Measurements from ENCODE around the gene DDX51.
A peak's percentile ranks its signal among the peaks of the same experiment; 100 is the strongest.

The DDX51 gene

DNA sequence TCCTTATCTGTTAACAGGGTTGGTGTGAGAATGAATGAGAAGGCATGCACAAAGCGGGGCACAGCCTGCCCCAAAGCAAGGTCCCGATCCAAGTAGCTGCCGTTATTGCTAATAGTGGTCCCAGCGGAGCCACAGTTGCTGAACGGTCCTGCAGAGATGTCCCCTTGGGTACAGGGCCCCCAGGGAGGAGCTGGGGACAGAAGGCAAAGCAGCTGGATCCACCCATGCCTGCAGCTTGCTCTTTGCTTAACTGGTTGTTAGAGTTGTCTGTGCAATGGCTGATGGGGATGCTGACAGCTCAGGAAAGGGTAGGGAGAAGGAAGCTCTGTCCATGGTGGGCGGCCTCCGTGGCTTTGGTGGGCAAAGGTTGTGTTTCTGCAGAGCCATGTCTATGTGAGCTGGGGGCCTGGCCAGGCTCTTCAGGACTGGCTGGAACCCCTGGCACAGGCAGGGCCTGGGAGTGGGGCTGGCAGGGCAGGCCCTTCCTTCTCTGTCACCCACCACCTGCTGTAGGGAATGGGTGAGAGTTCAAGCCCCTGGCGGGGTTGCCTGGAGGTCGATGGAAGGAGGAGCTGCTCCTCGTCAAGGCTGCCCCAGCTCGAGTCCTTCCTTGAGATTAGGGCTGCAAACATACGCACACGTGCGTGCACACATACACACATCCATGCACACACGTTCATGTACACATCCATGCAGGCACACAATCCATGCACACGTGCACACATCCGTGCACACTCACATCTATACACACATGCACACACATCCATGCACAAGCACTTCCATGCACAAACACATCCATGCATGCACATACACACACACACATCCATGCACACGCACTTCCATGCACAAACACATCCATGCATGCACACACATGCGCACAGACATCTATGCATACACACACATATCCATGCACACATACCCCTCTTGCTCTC, 35.6 kb upstream of the DDX51 start:
- no peak for DNase-seq (ENCODE audit: low read depth in 2 of 2, low spot score in 1 of 2)

GRCh38 chr12:132178801-132179401, 34.8 kb upstream of the DDX51 start:
- DNase-seq (ENCODE audit: low read depth in 2 of 2, low spot score in 1 of 2): peak in 1 of 2 donors; percentile 12

- DNase-seq (ENCODE audit: low read depth in 2 of 2, low spot score in 1 of 2): no peak
Observed at GRCh38 chr12:132178316-132178715, 34.2 kb upstream of the DDX51 start.

GRCh38 chr12:132176920-132177551, 32.9 kb upstream of the DDX51 start:
- DNase-seq (ENCODE audit: low read depth in 2 of 2, low spot score in 1 of 2): no peak

GRCh38 chr12:132176385-132176919, 32.3 kb upstream of the DDX51 start:
- DNase-seq (ENCODE audit: low read depth in 2 of 2, low spot score in 1 of 2): no peak

- DNase-seq (ENCODE audit: low read depth in 2 of 2, low spot score in 1 of 2): no peak
Observed at GRCh38 chr12:132175496-132176384, 31.6 kb upstream of the DDX51 start.

- no peak for DNase-seq (ENCODE audit: low read depth in 2 of 2, low spot score in 1 of 2)
Observed at GRCh38 chr12:132174839-132175490, 30.8 kb upstream of the DDX51 start.

- no peak for DNase-seq (ENCODE audit: low read depth in 2 of 2, low spot score in 1 of 2)
Observed at GRCh38 chr12:132174015-132174838, 30.1 kb upstream of the DDX51 start.

DNA sequence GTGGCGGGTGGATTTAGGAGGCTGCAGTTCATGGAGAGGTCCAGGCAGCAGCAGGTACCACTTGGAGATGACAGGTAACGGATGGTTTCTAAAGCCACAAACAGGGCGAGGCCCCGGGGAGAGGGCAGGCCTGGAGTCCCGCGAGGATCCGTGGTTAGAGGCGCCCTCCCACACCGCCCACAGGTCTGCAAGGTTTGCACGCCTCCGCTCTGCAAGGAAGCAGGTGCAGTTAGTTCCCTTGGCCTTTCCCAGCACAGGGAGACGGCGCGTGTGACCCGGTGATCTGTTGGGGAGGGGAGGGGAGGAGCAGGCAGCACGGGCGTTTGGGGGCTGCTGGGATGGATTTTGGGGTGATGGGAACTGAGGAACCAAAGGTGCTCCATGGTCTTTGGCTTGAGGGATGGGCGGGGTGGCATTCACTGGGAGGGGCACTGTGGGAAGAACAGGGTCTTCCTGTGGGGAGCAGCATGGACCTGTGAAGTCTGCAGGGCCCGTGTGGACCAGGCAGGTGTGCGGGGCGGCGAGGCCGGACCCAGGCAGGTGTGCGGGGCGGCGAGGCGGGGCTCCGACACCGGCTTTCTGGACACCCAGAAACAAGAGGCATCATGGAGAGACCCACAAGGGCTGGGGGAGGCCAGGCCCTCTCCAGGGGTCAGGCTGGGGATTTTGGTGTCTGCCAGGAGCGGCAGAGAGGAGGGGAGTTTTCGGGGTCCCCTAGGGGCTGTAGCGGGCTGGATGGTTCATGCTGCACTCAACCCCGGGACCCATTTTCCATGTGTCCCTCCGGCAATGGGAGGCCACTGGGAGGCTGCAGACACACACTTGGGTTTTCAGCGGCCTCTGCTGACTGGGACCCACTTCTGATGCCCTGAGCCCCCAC, 29.3 kb upstream of the DDX51 start:
- DNase-seq (ENCODE audit: low read depth in 2 of 2, low spot score in 1 of 2): no peak

- no peak for DNase-seq (ENCODE audit: low read depth in 2 of 2, low spot score in 1 of 2)
Observed at GRCh38 chr12:132172619-132173018, 28.5 kb upstream of the DDX51 start.

DNA sequence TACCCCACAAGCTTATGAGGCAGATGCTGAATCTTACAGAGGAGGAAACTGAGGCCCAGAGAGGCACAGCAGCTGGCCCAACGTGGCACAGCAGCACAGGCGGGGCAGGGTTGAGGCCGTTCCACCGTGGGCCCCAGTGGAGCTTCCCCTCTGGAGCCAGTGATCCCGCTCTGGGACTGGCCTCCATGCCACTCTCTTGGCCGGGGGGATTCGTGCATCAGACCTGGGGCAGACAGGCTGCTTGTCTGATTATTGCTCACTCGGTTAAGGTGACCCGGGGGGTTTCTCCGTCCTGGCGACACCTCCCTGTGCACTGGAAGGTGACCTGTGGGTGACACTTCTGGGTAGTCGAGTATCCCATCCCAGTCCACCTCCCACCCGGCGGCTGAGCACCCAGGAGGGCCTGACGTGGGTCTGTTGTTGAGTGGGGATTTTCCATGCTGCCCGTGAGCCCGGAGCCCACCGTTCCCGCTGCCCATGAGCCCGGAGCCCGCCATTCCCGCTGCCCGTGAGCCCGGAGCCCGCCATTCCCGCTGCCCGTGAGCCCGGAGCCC, 27.9 kb upstream of the DDX51 start:
- DNase-seq (ENCODE audit: low read depth in 2 of 2, low spot score in 1 of 2): no peak

- no peak for DNase-seq (ENCODE audit: low read depth in 2 of 2, low spot score in 1 of 2)
Observed at GRCh38 chr12:132171293-132171967, 27.3 kb upstream of the DDX51 start.

DNA sequence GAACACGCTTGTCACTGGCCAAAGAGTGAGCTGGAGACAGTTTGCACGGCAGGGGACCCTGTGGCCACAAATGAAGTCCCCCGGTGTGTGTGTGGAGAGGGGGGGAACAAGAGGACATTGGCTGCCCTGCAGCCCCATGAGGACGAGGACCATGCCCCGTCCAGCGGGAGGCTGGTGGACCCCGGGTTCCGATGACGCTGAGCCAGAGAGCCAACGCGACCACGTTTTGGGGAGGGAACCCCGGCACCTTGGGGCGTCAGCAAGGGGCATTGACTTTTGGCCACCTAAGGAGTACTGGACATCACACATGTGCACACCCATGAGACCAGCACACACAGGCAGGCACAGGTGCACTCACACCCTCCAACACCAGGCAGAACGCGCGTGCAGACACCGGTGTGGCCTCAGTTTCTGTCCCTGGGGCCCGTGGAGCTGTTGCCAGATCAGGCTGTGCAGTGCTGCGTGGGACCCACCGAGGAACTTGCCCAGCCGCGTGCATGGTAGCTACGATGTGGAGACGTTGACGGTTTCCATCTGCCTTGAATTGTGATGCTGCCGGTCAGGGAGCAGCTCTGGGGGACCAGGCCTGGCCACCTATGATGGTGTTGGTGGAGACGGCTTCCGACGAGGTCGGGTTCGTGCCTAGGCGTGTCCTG, 26.6 kb upstream of the DDX51 start:
- no peak for DNase-seq (ENCODE audit: low read depth in 2 of 2, low spot score in 1 of 2)

DNA sequence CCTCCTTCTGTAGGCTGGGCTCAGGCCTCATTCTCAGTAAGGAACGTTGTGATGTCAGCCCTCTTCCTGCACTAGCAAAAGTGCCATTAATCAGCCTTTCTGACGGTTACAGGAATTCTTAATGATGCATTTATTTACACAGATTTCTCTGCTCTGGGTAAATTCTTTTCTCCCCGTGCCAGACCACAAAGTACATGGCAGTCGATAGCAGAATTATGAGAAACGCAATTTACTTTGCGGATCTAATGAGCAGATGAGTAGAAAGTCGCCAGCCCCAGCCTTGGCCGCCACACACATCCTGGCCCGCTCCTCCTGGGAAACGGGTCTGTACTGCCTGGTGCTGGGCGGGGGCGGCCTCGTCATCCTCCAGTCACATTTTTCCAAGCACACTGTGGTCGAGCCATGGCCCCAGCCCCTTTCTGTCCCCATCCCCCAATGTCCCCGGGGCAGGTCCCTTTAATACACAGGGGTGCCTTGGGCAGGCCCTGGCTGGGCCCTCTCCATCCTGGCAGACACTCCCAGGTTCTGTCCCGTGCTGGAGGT, 26.0 kb upstream of the DDX51 start:
- no peak for DNase-seq (ENCODE audit: low read depth in 2 of 2, low spot score in 1 of 2)

DNA sequence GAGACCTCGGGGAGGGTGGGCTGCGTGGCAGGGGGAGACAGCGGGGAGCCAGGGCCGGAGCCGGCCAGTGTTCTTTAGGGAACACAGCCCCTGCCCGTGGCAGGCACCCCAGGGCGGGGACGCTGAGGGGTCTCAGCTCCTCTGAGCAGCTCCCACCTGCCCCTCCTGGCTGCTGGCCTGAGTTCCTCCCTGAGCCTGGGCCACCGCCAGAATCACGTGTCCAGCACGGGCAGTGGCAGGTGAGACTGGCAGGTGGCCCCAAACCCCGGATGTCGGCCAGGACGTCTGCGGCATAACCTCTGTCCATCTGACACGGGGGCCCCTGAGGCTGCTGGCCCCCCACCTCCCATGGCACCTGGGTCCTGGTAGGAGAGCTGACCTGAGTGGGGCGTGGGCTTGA, 25.3 kb upstream of the DDX51 start:
- DNase-seq (ENCODE audit: low read depth in 2 of 2, low spot score in 1 of 2): no peak

DNA sequence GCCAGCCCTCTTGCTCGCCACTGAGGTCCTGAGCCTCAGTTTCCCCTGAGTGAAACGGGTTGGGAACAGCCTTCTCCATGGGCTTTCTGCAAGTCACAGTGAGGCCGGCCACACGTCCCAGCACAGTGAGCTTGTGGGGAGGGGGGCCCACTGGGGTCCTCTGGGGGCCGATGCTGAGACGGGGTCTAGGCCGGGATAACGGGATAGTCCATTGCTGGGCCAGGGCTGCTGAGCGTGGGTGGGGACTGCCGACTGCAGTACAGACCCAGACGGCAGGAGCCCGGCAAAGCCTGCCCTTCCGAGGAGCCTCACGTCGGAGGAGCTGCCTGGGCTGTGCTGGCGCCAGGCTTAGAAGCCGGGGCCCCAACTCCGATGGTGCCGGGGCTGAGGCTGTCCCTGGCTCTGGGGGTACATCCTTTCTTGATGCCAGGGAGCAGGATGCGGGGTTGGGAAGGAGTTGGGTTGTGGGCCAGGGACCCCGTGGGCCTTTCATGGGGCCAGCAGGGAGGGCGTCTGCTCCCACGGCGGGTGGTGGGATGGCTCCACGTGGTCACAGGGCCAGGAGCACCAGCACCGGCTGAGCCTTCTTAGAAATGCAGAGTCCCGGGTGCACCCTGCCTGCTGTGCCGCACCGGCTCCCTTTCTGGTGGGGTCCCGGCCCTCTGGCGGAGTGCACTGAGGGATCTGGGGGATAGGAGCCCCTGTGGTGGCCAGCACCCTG, 24.4 kb upstream of the DDX51 start:
- DNase-seq (ENCODE audit: low read depth in 2 of 2, low spot score in 1 of 2): no peak
